Subcutaneous adipose tissue (tissue), 4 donors: Measurements from ENCODE around the gene CNTNAP2. TPM values are rescaled to one million over a fixed set of nuclear protein-coding genes. Genes with fewer than 3 reads are reported as not detected.

ENCODE experiments used
- total RNA-seq, 4 donors: library from RNA; depleted of rRNA; stranded (reverse); fragments of >200 nt; gene quantifications; one replicate each; pipeline ENCODE4 v1.1.0, GENCODE V29; 2016
- TF ChIP-seq, protein P1 (sequence below): fragments of 450-650 bp; IDR thresholded peaks from one replicate; pipeline ENCODE4 v1.5.1; 2016; ENCODE audit warnings: low read depth, mild to moderate bottlenecking, control low read depth, antibody characterized with exemption, moderate library complexity

CNTNAP2 gene
- total RNA-seq, 4 donors from 2014 or later, result not detected

DNA sequence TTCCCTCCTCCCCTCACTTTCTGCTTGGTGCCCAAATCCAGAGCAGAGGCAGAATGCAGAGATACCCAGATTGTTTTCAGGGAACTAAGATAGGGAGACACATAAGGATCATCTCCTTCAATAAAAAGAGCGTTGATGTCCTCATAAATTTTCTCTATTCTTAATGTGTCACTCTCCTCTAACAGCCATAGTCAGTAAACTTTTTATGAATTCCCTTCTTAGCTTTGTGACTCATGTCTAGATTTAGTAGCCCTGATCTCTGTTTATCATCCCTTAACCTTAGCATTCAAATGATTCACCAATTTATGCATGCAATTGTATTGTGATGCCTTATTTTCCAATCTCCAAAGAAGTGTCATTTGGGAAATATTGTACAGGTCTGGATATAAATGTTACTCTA lies 1478.4 kb downstream of the CNTNAP2 start:
- TF ChIP-seq, protein P1, sequence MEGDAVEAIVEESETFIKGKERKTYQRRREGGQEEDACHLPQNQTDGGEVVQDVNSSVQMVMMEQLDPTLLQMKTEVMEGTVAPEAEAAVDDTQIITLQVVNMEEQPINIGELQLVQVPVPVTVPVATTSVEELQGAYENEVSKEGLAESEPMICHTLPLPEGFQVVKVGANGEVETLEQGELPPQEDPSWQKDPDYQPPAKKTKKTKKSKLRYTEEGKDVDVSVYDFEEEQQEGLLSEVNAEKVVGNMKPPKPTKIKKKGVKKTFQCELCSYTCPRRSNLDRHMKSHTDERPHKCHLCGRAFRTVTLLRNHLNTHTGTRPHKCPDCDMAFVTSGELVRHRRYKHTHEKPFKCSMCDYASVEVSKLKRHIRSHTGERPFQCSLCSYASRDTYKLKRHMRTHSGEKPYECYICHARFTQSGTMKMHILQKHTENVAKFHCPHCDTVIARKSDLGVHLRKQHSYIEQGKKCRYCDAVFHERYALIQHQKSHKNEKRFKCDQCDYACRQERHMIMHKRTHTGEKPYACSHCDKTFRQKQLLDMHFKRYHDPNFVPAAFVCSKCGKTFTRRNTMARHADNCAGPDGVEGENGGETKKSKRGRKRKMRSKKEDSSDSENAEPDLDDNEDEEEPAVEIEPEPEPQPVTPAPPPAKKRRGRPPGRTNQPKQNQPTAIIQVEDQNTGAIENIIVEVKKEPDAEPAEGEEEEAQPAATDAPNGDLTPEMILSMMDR, result no peak

DNA sequence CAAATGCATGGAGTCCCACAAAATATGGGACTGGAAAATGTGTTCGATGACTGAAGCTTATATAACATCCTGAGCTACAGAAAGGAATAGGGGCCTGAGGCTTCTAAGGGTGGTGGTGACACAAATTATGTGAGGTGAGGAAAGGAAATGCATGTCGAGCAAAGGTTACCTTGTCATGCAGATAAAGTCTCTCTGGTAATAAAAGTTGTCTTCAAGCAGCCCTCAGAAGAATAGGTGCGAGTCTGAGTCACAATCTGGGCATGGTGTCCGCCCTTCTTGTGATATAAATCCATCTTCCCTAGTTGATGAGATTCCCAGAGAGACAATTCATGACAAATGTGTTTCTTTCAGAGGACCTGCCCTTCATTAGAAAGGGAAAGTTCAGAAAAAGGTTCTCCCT lies 1488.7 kb downstream of the CNTNAP2 start:
- TF ChIP-seq, protein P1, result no peak

DNA sequence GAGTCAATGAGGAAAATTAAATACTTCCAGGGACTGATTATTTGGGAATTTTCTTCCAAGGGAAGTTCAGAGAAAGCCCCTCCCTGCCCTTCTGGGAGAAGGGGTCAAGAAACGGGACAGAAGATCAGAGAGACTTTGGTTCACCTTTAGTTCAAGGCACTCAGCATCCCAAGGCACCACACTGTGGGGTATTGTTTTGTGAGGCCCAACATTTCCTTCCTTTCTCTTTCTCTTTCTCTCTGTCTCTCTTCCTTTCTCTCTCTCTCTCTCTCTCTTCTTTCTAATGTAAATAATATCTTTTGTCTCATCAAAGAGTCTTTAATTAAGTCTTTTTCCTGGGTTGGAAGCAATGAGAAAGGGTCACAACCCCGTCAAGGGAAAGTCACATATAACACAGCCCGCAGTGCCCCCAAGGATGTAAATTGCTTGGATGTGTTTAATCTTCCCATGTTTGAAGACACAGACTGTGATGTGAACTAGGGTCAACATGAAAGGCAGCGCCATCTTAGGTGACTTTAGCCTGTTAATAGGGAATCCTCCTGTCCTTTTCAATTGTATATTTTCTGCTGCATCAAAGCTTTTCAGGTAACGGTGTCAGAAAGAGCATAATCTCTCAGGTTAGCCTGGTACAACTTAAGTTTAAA lies 1490.7 kb downstream of the CNTNAP2 start:
- TF ChIP-seq, protein P1, result no peak

DNA sequence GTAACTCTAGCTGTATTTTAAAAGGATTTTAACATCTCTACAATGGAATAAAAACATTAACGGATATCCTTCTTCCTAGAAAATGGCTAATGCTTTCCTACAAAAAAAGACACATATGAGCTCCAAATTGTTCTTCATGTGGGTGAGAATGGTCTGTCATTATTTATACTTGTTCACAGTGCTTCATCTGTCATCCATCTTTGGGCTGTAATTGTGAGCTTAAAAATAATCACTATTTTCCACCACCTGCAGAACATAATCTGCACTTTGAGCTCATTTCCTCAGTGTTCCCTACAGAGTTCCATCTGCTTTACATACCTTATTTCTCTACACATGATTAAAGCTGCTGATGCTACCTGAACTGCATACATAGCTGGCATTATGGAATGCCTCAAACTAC lies 1494.8 kb downstream of the CNTNAP2 start:
- TF ChIP-seq, protein P1, result no peak

DNA sequence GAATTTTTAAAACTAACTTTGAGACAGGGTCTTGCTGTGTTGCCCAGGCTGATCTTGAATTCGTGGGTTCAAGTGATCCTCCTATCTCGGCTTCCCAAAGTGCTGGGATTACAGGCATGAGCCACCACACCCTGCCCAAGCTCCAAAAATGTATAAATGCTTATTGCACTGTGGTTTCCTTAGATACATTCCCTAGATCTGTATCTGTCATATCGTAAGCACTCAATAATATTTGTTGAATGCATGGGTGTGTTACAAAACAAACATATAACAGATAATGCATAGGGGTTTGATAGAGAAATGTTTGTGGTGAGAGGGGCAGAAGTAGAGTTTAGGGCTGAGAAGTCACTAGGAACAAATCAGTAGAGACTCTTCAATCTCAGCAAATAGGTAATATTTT lies 1518.7 kb downstream of the CNTNAP2 start:
- TF ChIP-seq, protein P1, result no peak

DNA sequence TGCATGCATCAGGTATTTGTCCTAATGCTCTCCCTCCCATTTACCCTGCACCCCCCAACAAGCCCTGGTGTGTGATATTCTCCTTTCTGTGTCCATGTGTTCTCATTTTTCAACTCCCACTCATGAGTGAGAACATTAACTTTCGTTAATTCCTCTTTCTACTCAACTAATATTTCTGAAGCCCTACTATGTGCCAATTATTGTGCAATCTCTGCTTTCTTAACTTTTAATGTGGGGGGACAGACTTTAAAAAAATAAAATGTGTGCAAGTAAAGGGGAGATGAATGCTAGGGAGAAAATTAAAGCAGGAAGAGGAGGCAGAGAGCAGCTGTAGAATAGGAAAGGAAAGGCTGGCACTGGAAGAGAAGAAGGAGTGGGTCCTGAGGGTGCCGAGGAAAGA lies 1520.0 kb downstream of the CNTNAP2 start:
- TF ChIP-seq, protein P1, result no peak

DNA sequence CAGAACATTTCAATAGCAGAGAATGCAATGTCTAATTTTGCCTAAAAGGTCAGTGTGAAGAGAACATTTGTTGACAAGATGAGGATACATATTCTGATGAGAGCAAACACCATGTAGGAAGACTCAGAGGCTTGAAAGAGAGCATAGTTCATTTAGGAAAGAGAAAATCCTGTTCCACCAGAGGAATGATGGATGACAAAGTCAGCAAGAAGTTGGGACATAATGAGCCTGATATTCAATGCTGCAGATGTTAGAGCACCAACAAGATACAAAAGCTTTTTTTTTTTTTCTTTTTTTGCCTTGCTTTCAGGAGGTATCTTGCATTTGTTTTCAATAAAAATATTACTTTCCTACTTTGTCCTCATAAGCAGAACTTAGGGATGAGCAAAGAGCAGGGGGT lies 1522.0 kb downstream of the CNTNAP2 start:
- TF ChIP-seq, protein P1, result no peak
